Body of pancreas (tissue), 4 donors: ENCODE data around the gene RPRD1A.

Experiments
- POLR2A ChIP-seq, 3 donors: fragments of 450-650 bp; IDR thresholded peaks; one replicate each; pipeline ENCODE4 v1.6.1; 2016; ENCODE audit warnings: antibody characterized with exemption in 3 of 3, mild to moderate bottlenecking in 2 of 3
- TF ChIP-seq, protein P1 (sequence below), 7 experiments: fragments of 450-650 bp in 4 of 7; fragments of 200-600 bp in 3 of 7; sonication (generic) in 3 of 7; IDR thresholded peaks; one replicate each; pipeline ENCODE4 v1.5.1; 2016 to 2019; ENCODE audit warnings: antibody characterized with exemption in 7 of 7

DNA sequence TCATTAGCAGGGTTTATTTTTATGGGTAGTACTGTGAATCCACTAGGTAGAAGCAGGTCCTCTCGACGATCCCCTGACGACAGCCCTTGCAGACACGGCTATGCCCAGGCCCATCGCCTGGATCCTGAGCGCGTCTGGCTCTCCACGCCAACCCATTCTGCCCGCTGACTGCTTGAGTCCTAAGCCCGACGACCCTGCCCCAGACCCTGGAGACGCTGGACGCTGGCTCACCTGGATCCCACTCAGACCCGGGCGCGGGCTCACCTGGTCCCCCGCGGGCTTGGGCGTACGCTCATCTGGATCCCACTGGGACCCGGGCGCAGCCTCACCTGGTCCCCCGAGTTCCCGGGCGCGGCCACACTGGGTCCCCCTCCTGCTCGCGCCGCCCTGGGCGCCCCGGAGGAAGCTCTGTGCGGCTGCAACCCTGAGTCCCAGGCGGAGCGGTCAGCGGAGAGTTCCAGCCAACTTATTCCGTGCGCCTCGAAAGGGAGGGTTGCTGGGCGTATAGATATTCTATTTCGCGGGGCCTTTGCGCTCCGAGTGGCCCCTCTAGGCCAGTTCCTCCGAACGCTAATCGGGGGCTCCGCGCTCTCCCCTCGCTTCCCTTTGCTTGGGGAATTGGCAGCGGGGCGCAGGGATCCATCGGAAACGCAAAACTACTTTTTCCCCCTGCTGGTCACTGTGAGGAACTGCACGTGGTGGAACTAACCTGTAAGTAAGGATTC, 117.3 kb downstream of the RPRD1A start:
- TF ChIP-seq, protein P1, sequence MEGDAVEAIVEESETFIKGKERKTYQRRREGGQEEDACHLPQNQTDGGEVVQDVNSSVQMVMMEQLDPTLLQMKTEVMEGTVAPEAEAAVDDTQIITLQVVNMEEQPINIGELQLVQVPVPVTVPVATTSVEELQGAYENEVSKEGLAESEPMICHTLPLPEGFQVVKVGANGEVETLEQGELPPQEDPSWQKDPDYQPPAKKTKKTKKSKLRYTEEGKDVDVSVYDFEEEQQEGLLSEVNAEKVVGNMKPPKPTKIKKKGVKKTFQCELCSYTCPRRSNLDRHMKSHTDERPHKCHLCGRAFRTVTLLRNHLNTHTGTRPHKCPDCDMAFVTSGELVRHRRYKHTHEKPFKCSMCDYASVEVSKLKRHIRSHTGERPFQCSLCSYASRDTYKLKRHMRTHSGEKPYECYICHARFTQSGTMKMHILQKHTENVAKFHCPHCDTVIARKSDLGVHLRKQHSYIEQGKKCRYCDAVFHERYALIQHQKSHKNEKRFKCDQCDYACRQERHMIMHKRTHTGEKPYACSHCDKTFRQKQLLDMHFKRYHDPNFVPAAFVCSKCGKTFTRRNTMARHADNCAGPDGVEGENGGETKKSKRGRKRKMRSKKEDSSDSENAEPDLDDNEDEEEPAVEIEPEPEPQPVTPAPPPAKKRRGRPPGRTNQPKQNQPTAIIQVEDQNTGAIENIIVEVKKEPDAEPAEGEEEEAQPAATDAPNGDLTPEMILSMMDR (IDR thresholded peaks at IDR 0.05) = peak; percentile 76 to 92 (median 85)
- no peak for TF ChIP-seq POLR2A (IDR thresholded peaks at IDR 0.05)
